HG03565 (cell line): Measurements from ENCODE around the gene KRTAP5-4.
"Not testable (repeated sequence)": the region's sequence is repeated elsewhere in the genome, so short reads cannot be mapped to it uniquely, and the experiment has no call there.

Experiments
- ATAC-seq: cut with Tn5 transposase; IDR thresholded peaks from one replicate; pipeline ENCODE4 v1.9.1; 2021; ENCODE audit warnings: mild to moderate bottlenecking, moderate library complexity; ENCODE audit not compliant: unreplicated experiment

KRTAP5-4 gene

GRCh38 chr11:1653541-1654387 is 31.8 kb upstream of the KRTAP5-4 start:
- ATAC-seq = no peak

- ATAC-seq = no peak
Measured at GRCh38 chr11:1652771-1653540, 31.0 kb upstream of the KRTAP5-4 start.

- ATAC-seq = no peak
Measured at GRCh38 chr11:1652442-1652770, 30.5 kb upstream of the KRTAP5-4 start.

GRCh38 chr11:1652026-1652425 is 30.1 kb upstream of the KRTAP5-4 start:
- ATAC-seq = no peak

- ATAC-seq = no peak
Measured at GRCh38 chr11:1651411-1651980, 29.6 kb upstream of the KRTAP5-4 start.

- no peak for ATAC-seq
Measured at GRCh38 chr11:1650918-1651262, 29.0 kb upstream of the KRTAP5-4 start.

GRCh38 chr11:1650034-1650917 is 28.3 kb upstream of the KRTAP5-4 start:
- no peak for ATAC-seq

GRCh38 chr11:1648653-1649420 is 26.9 kb upstream of the KRTAP5-4 start:
- no peak for ATAC-seq

GRCh38 chr11:1647901-1648652 is 26.1 kb upstream of the KRTAP5-4 start:
- no peak for ATAC-seq

- not testable (repeated sequence) for ATAC-seq
Measured at GRCh38 chr11:1646540-1646939, 24.6 kb upstream of the KRTAP5-4 start.

GRCh38 chr11:1645357-1645821 is 23.5 kb upstream of the KRTAP5-4 start:
- ATAC-seq = no peak

GRCh38 chr11:1644601-1645356 is 22.8 kb upstream of the KRTAP5-4 start:
- ATAC-seq = no peak

GRCh38 chr11:1643146-1643690 is 21.3 kb upstream of the KRTAP5-4 start:
- no peak for ATAC-seq

- no peak for ATAC-seq
Measured at GRCh38 chr11:1642288-1643145, 20.6 kb upstream of the KRTAP5-4 start.

GRCh38 chr11:1641096-1641495 is 19.2 kb upstream of the KRTAP5-4 start:
- ATAC-seq = no peak

GRCh38 chr11:1640076-1640946 is 18.4 kb upstream of the KRTAP5-4 start:
- ATAC-seq = no peak

GRCh38 chr11:1639666-1640065 is 17.7 kb upstream of the KRTAP5-4 start:
- no peak for ATAC-seq
